Body of pancreas (tissue), 4 donors: ENCODE measurements around the gene TMEM72. TPM values are rescaled to one million over a fixed set of nuclear protein-coding genes. Genes with fewer than 3 reads are reported as not detected.

Experiments used
- ATAC-seq: fragments of 150-250 bp; one replicate; pipeline ENCODE4 v1.9.1; 2016
- DNase-seq, 4 donors: peaks; one replicate each; pipeline ENCODE4 v3.0.0-alpha.2; 2019
- H3K27ac ChIP-seq, 4 donors: fragments of 200-600 bp; sonication (generic); 1 replicate in 3 of 4; 2 replicates in 1 of 4; pipeline versions ENCODE4 v1.5.1 to v1.6.1; 2016 to 2019; ENCODE audit warnings: mild to moderate bottlenecking in 1 of 4, mixed read lengths in 1 of 4, moderate library complexity in 1 of 4
- H3K27me3 ChIP-seq, 2 donors: fragments of 200-600 bp; sonication (generic); one replicate each; pipeline ENCODE4 v1.6.0; 2016; ENCODE audit warnings: mild to moderate bottlenecking in 1 of 2
- H3K36me3 ChIP-seq, 2 donors: fragments of 200-600 bp; sonication (generic); replicated peaks in 1 of 2; 2 replicates each; pipeline ENCODE4 v1.5.1; 2016; ENCODE audit warnings: low read depth in 2 of 2; ENCODE audit not compliant: insufficient read depth in 1 of 2
- H3K4me1 ChIP-seq: fragments of 200-600 bp; sonication (generic); one replicate; pipeline ENCODE4 v1.6.0; 2016
- H3K4me3 ChIP-seq, 2 donors: fragments of 200-600 bp; sonication (generic); 1 replicate in 1 of 2; 2 replicates in 1 of 2; pipeline ENCODE4 v1.5.1; 2016 to 2019
- H3K9me3 ChIP-seq, 3 donors: fragments of 200-600 bp; sonication (generic); 1 replicate in 2 of 3; 2 replicates in 1 of 3; pipeline ENCODE4 v1.5.1; 2016
- CTCF ChIP-seq, 7 experiments: fragments of 450-650 bp in 4 of 7; fragments of 200-600 bp in 3 of 7; sonication (generic) in 3 of 7; IDR thresholded peaks; one replicate each; pipeline ENCODE4 v1.5.1; 2016 to 2019; ENCODE audit warnings: antibody characterized with exemption in 7 of 7
- POLR2A ChIP-seq, 3 donors: fragments of 450-650 bp; IDR thresholded peaks; one replicate each; pipeline ENCODE4 v1.6.1; 2016; ENCODE audit warnings: antibody characterized with exemption in 3 of 3, mild to moderate bottlenecking in 2 of 3
- WGBS, 2 donors: methylation state at CpG; one replicate each; pipeline ENCODE4 v1.1.5; 2017; 5-methylcytosine and 5-hydroxymethylcytosine counted together
- intact Hi-C: fragments of 100-400 bp; cut with DNase I; formaldehyde crosslinking; loops from one replicate; pipeline ENCODE4 v1.15.1; 2023
- total RNA-seq, 2 donors: library from RNA; depleted of rRNA; stranded (reverse); fragments of >200 nt; gene quantifications; one replicate each; pipeline ENCODE4 v1.1.0, GENCODE V29; 2016

TMEM72 gene
- total RNA-seq, 2 donors from 2014 or later, result 4.7 to 10.2 TPM

- DNase-seq, result no peak
- 86 to 87% methylated on average over 3 of the region's 3 CpGs for WGBS, 2 donors
- TF ChIP-seq CTCF (IDR thresholded peaks at IDR 0.05) (no peak), POLR2A (IDR thresholded peaks at IDR 0.05) (no peak)
- Histone ChIP-seq H3K4me3 (no peak overlapping the region), H3K4me1 (peaks cover 60% of the 10 kb centered on the region), H3K27ac (peak overlapping the region; percentile 73 to 84 (median 76)), H3K9me3 (no peaks in the 10 kb centered on the region), H3K27me3 (no peaks in the 10 kb centered on the region), H3K36me3 (no peaks in the 10 kb centered on the region)
- intact Hi-C loops, result no loop called here
- no peak for ATAC-seq
Observed at GRCh38 chr10:44911951-44912350, 814 bp downstream of the TMEM72 start.

GRCh38 chr10:44913350-44914081 is 2.4 kb downstream of the TMEM72 start:
- intact Hi-C loops, result no loop called here
- DNase-seq (no peak), ATAC-seq (no peak)
- TF ChIP-seq POLR2A (IDR thresholded peaks at IDR 0.05), result no peak
- no peak for TF ChIP-seq CTCF (IDR thresholded peaks at IDR 0.05)
- no peak overlapping the region for H3K4me3 ChIP-seq
- H3K27me3 ChIP-seq, result no peaks in the 10 kb centered on the region
- H3K9me3 ChIP-seq, result no peaks in the 10 kb centered on the region
- H3K4me1 ChIP-seq, result peaks cover 55% of the 10 kb centered on the region
- H3K27ac ChIP-seq, result peak overlapping the region in 3 of 4 donors; percentile 73 to 84 (median 77)
- no peaks in the 10 kb centered on the region for H3K36me3 ChIP-seq
- WGBS, 2 donors, result 54 to 74% methylated on average over 12 of the region's 12 CpGs

GRCh38 chr10:44914891-44915290 is 3.8 kb downstream of the TMEM72 start:
- TF ChIP-seq POLR2A (IDR thresholded peaks at IDR 0.05) (no peak), CTCF (IDR thresholded peaks at IDR 0.05) (no peak)
- H3K36me3 ChIP-seq, result no peaks in the 10 kb centered on the region
- no peaks in the 10 kb centered on the region for H3K9me3 ChIP-seq
- DNase-seq, result no peak
- intact Hi-C loops, result no loop called here
- ATAC-seq, result no peak
- no peak overlapping the region for H3K4me3 ChIP-seq
- no peaks in the 10 kb centered on the region for H3K27me3 ChIP-seq
- WGBS, 2 donors, result 81% methylated on average over 2 of the region's 2 CpGs; no CpG with 5 or more reads in 1 of the 2 donors
- H3K4me1 ChIP-seq, result peaks cover 45% of the 10 kb centered on the region
- no peak overlapping the region for H3K27ac ChIP-seq

- no peak for DNase-seq
- Histone ChIP-seq H3K4me1 (peaks cover 29% of the 10 kb centered on the region), H3K27me3 (no peaks in the 10 kb centered on the region), H3K9me3 (no peaks in the 10 kb centered on the region), H3K27ac (no peak overlapping the region), H3K36me3 (no peaks in the 10 kb centered on the region), H3K4me3 (no peak overlapping the region)
- no peak for TF ChIP-seq CTCF (IDR thresholded peaks at IDR 0.05)
- TF ChIP-seq POLR2A (IDR thresholded peaks at IDR 0.05), result no peak
- ATAC-seq, result no peak
- WGBS, 2 donors, result 86 to 92% methylated on average over 2 of the region's 2 CpGs
- intact Hi-C loops, result no loop called here
Observed at GRCh38 chr10:44916429-44916828, 5.3 kb downstream of the TMEM72 start.

- no peak overlapping the region for H3K4me3 ChIP-seq
- intact Hi-C loops, result no loop called here
- H3K9me3 ChIP-seq, result no peaks in the 10 kb centered on the region
- peaks cover 15% of the 10 kb centered on the region for H3K4me1 ChIP-seq
- ATAC-seq (no peak), DNase-seq (no peak)
- 82 to 89% methylated on average over 3 of the region's 3 CpGs for WGBS, 2 donors
- no peaks in the 10 kb centered on the region for H3K36me3 ChIP-seq
- H3K27ac ChIP-seq, result no peak overlapping the region
- TF ChIP-seq CTCF (IDR thresholded peaks at IDR 0.05) (no peak), POLR2A (IDR thresholded peaks at IDR 0.05) (no peak)
- H3K27me3 ChIP-seq, result no peaks in the 10 kb centered on the region
Observed at GRCh38 chr10:44917848-44918247, 6.7 kb downstream of the TMEM72 start.
